ENCODE measurements around the gene HNRNPA1L2.

GRCh38 chr13:52600666-52601065, 41.6 kb upstream of the HNRNPA1L2 start:
- TF ChIP-seq CTCF (conservative IDR thresholded peaks at IDR 0.05 in 1 of 2, IDR thresholded peaks at IDR 0.05 in 1 of 2; ENCODE audit: extremely low read depth in 1 of 2, insufficient read depth in 1 of 2, low read depth in 1 of 2, low read length in 2 of 2), result no peak
- no peak for TF ChIP-seq EZH2 (IDR thresholded peaks at IDR 0.05; ENCODE audit: borderline replicate concordance, low read length)

Measured in mammary epithelial cell (primary cell).